HG02588 (cell line): Measurements from ENCODE around the gene KRTAP6-2.

Experiments
- ATAC-seq: cut with Tn5 transposase; IDR thresholded peaks from one replicate; pipeline ENCODE4 v1.9.1; 2021; ENCODE audit warnings: mild to moderate bottlenecking, moderate library complexity; ENCODE audit not compliant: unreplicated experiment

The KRTAP6-2 gene

GRCh38 chr21:30598802-30599201 is at the start of gene KRTAP6-2:
Gene KRTAP6-2 (minus strand): TSS chr21:30598902. CDS start chr21:30598874, 28 bp downstream.
- ATAC-seq: no peak

- ATAC-seq: no peak
These were observed 48.3 kb upstream of the KRTAP6-2 start for GRCh38 chr21:30646904-30647414.

GRCh38 chr21:30642564-30642963 is 43.9 kb upstream of the KRTAP6-2 start, which contains the start of gene KRTAP20-3:
Gene KRTAP20-3 (plus strand): TSS chr21:30642864.
- no peak for ATAC-seq

- ATAC-seq: no peak
These were observed 40.0 kb upstream of the KRTAP6-2 start for GRCh38 chr21:30638686-30639085.

GRCh38 chr21:30634906-30635305 is 36.2 kb upstream of the KRTAP6-2 start, which contains the start of gene KRTAP20-2:
Gene KRTAP20-2 (plus strand): TSS chr21:30635206. CDS start chr21:30635264, 58 bp downstream.
- no peak for ATAC-seq

GRCh38 chr21:30629200-30629599 is 30.5 kb upstream of the KRTAP6-2 start:
- ATAC-seq: no peak

- no peak for ATAC-seq
These were observed 29.4 kb upstream of the KRTAP6-2 start for GRCh38 chr21:30628109-30628508.

- no peak for ATAC-seq
These were observed 26.9 kb upstream of the KRTAP6-2 start for GRCh38 chr21:30625449-30626165.

- no peak for ATAC-seq
These were observed 24.7 kb upstream of the KRTAP6-2 start for GRCh38 chr21:30623362-30623761.

- no peak for ATAC-seq
These were observed 21.8 kb upstream of the KRTAP6-2 start, which contains the start of gene KRTAP20-4 for GRCh38 chr21:30620522-30620921. Gene KRTAP20-4 (plus strand): TSS chr21:30620627.

- ATAC-seq: no peak
These were observed 21.4 kb upstream of the KRTAP6-2 start for GRCh38 chr21:30620080-30620479.

- no peak for ATAC-seq
These were observed 17.4 kb upstream of the KRTAP6-2 start, which contains the start of gene KRTAP20-1 for GRCh38 chr21:30616125-30616524. Gene KRTAP20-1 (plus strand): TSS chr21:30616425. CDS start chr21:30616455, 30 bp downstream.

GRCh38 chr21:30615199-30615598 is 16.5 kb upstream of the KRTAP6-2 start:
- ATAC-seq: no peak

- ATAC-seq: no peak
These were observed 15.1 kb upstream of the KRTAP6-2 start, which contains the start of gene KRTAP6-1 for GRCh38 chr21:30613836-30614235. Gene KRTAP6-1 (minus strand): TSS chr21:30613930. CDS start chr21:30613904, 26 bp downstream.

- no peak for ATAC-seq
These were observed 13.4 kb upstream of the KRTAP6-2 start for GRCh38 chr21:30612132-30612531.

GRCh38 chr21:30605968-30606367 is 7.3 kb upstream of the KRTAP6-2 start:
- no peak for ATAC-seq

- no peak for ATAC-seq
These were observed 2.1 kb upstream of the KRTAP6-2 start, which contains the start of gene KRTAP22-1 for GRCh38 chr21:30600787-30601186. Gene KRTAP22-1 (plus strand): TSS chr21:30601087.

- no peak for ATAC-seq
These were observed 6.6 kb downstream of the KRTAP6-2 start, which contains the start of gene KRTAP6-3 for GRCh38 chr21:30592140-30592539. Gene KRTAP6-3 (plus strand): TSS chr21:30592440. CDS start chr21:30592446, 6 bp downstream.

- no peak for ATAC-seq
These were observed 8.4 kb downstream of the KRTAP6-2 start, which contains the start of gene KRTAP22-2 for GRCh38 chr21:30590297-30590696. Gene KRTAP22-2 (minus strand): TSS chr21:30590397.

- ATAC-seq: no peak
These were observed 15.8 kb downstream of the KRTAP6-2 start for GRCh38 chr21:30582870-30583269.

- no peak for ATAC-seq
These were observed 18.6 kb downstream of the KRTAP6-2 start for GRCh38 chr21:30580132-30580531.

- no peak for ATAC-seq
These were observed 19.4 kb downstream of the KRTAP6-2 start for GRCh38 chr21:30579346-30579745.
